Skin epidermis (tissue), 12 donors: ENCODE results near the gene C5orf63.
"Not testable (repeated sequence)": the region's sequence is repeated elsewhere in the genome, so short reads cannot be mapped to it uniquely, and the experiment has no call there.

Source experiments
- H3K27ac ChIP-seq, 21 experiments: fragments of 200-600 bp; sonication (generic) in 11 of 21; one replicate each; pipeline ENCODE4 v1.5.0; 2020; ENCODE audit warnings: mild to moderate bottlenecking in 3 of 21, inconsistent platforms in 2 of 21, moderate library complexity in 2 of 21
- H3K4me3 ChIP-seq, 7 experiments: fragments of 200-600 bp; sonication (generic) in 2 of 7; one replicate each; pipeline ENCODE4 v1.5.0; 2020; ENCODE audit warnings: inconsistent platforms in 2 of 7, mild to moderate bottlenecking in 2 of 7, moderate library complexity in 1 of 7

Gene C5orf63

GRCh38 chr5:127012916-127013315 lies 60.4 kb downstream of the C5orf63 start:
- H3K4me3 ChIP-seq, result no peak overlapping the region
- H3K27ac ChIP-seq, result peak overlapping the region in 3 of 21 experiments; percentile 0 to 28 (median 28)

GRCh38 chr5:127011961-127012644 lies 61.2 kb downstream of the C5orf63 start:
- H3K27ac ChIP-seq, result no peak overlapping the region
- H3K4me3 ChIP-seq, result no peak overlapping the region

GRCh38 chr5:127011153-127011552 lies 62.1 kb downstream of the C5orf63 start:
- Histone ChIP-seq H3K4me3 (no peak overlapping the region), H3K27ac (no peak overlapping the region)

GRCh38 chr5:127010362-127010761 lies 62.9 kb downstream of the C5orf63 start:
- no peak overlapping the region for H3K4me3 ChIP-seq
- no peak overlapping the region for H3K27ac ChIP-seq

GRCh38 chr5:127009784-127010183 lies 63.5 kb downstream of the C5orf63 start:
- Histone ChIP-seq H3K4me3 (no peak overlapping the region), H3K27ac (no peak overlapping the region)

- no peak overlapping the region for H3K27ac ChIP-seq
- no peak overlapping the region for H3K4me3 ChIP-seq
Observed at GRCh38 chr5:127008300-127008975, 64.9 kb downstream of the C5orf63 start.

GRCh38 chr5:127007522-127007921 lies 65.8 kb downstream of the C5orf63 start:
- Histone ChIP-seq H3K4me3 (no peak overlapping the region), H3K27ac (no peak overlapping the region)

GRCh38 chr5:127006744-127007143 lies 66.6 kb downstream of the C5orf63 start:
- Histone ChIP-seq H3K27ac (no peak overlapping the region), H3K4me3 (no peak overlapping the region)

GRCh38 chr5:127005282-127005681 lies 68.0 kb downstream of the C5orf63 start:
- not testable (repeated sequence) for H3K27ac ChIP-seq, H3K4me3 ChIP-seq

GRCh38 chr5:127004721-127005120 lies 68.6 kb downstream of the C5orf63 start:
- H3K27ac ChIP-seq, result no peak overlapping the region
- no peak overlapping the region for H3K4me3 ChIP-seq

- no peak overlapping the region for H3K4me3 ChIP-seq
- no peak overlapping the region for H3K27ac ChIP-seq
Observed at GRCh38 chr5:127003798-127004495, 69.4 kb downstream of the C5orf63 start.

- Histone ChIP-seq H3K27ac (no peak overlapping the region), H3K4me3 (no peak overlapping the region)
Observed at GRCh38 chr5:127002390-127002789, 70.9 kb downstream of the C5orf63 start.

GRCh38 chr5:127001621-127002296 lies 71.5 kb downstream of the C5orf63 start:
- no peak overlapping the region for H3K27ac ChIP-seq
- no peak overlapping the region for H3K4me3 ChIP-seq
